T-helper 2 cell (primary cell): Measurements from ENCODE around the gene HCLS1.
"Not testable (repeated sequence)": the region's sequence is repeated elsewhere in the genome, so short reads cannot be mapped to it uniquely, and the experiment has no call there.

ENCODE experiments used
- DNase-seq, 5 experiments: peaks; one replicate each; pipeline versions ENCODE4 v3.0.0 to v3.0.0-alpha.2; 2012 to 2022

Gene HCLS1

GRCh38 chr3:121594850-121595249, 65.9 kb downstream of the HCLS1 start:
- no peak for DNase-seq

GRCh38 chr3:121593806-121594205, 66.9 kb downstream of the HCLS1 start:
- DNase-seq = not testable (repeated sequence)

- DNase-seq = no peak
Measured at GRCh38 chr3:121592856-121593702, 67.6 kb downstream of the HCLS1 start, which contains the start of gene FBXO40. FBXO40 (plus strand) TSS chr3:121593379; CDS start chr3:121620576, 27,197 bp downstream.

GRCh38 chr3:121584418-121584817, 76.3 kb downstream of the HCLS1 start:
- no peak for DNase-seq

GRCh38 chr3:121581691-121582090, 79.0 kb downstream of the HCLS1 start:
- no peak for DNase-seq
